ENCODE data around the gene MTFMT. TPM values are rescaled to one million over a fixed set of nuclear protein-coding genes. Genes with fewer than 3 reads are reported as not detected.

The MTFMT gene
- total and polyA plus RNA-seq, 2 of the 4 experiments (the other 2 are of a cell fraction): 8.9 to 21.3 TPM

- no peak for TF ChIP-seq CTCF (conservative IDR thresholded peaks at IDR 0.05; ENCODE audit: low read depth, low read length)
- no peak for TF ChIP-seq FOS (IDR thresholded peaks at IDR 0.05; ENCODE audit: low read depth, low read length)
Measured at GRCh38 chr15:65028921-65029735, at the start of gene MTFMT (continued).

GRCh38 chr15:65077981-65078352 is 48.5 kb upstream of the MTFMT start:
- in situ Hi-C loops (cut with MboI; ENCODE audit: low sequenced_read_pairs) (no loop called here), dilution Hi-C loops (cut with HindIII; ENCODE audit: low sequenced_read_pairs, unreplicated experiment) (no loop called here), intact Hi-C loops (cut with micrococcal nuclease) (no loop called here)
- Histone ChIP-seq H2BK15ac (ENCODE audit: low read depth, low read length) (no peak overlapping the region), H3K4me3 (ENCODE audit: insufficient read depth, low read depth, low read length) (no peak overlapping the region), H2BK5ac (ENCODE audit: low read depth, low read length, poor library complexity, severe bottlenecking) (no peak overlapping the region), H3K4ac (ENCODE audit: low read depth, low read length) (no peak overlapping the region), H3K27me3 (ENCODE audit: control insufficient read depth, insufficient read depth, low read length) (peaks cover 35% of the 10 kb centered on the region), H3K18ac (ENCODE audit: low read depth, low read length) (no peak overlapping the region), H3K56ac (ENCODE audit: extremely low read depth, insufficient read depth, low read length) (no peak overlapping the region), H3K4me1 (ENCODE audit: control insufficient read depth, insufficient read depth, low read length) (peaks cover 5% of the 10 kb centered on the region; the same call in 1 of the 2 replicates), H3K27ac (ENCODE audit: insufficient read depth, low read length) (no peak overlapping the region), H2AFZ (replicated peaks; ENCODE audit: low read length, poor library complexity) (peak overlapping the region; percentile 72), H2BK120ac (ENCODE audit: low read depth, low read length) (no peak overlapping the region), H4K91ac (ENCODE audit: insufficient read depth, low read depth, low read length) (no peak overlapping the region), H3K4me2 (ENCODE audit: low read depth, low read length) (no peak overlapping the region), H4K20me1 (ENCODE audit: insufficient read depth, low read length) (no peaks in the 10 kb centered on the region; the same call in none of the 2 replicates), H3K36me3 (ENCODE audit: control insufficient read depth, insufficient read depth, low read length) (no peaks in the 10 kb centered on the region), H2AK9ac (replicated peaks; ENCODE audit: low read depth, low read length, poor library complexity) (no peak overlapping the region), H3K9ac (ENCODE audit: low read depth, low read length) (no peak overlapping the region), H4K5ac (ENCODE audit: low read depth, low read length) (no peak overlapping the region), H3K9me3 (ENCODE audit: control insufficient read depth, insufficient read depth, low read length) (no peaks in the 10 kb centered on the region), H4K8ac (ENCODE audit: low read depth in 2 of 2, low read length in 2 of 2) (no peak overlapping the region), H2BK20ac (ENCODE audit: low read depth, low read length) (no peak overlapping the region), H3K14ac (replicated peaks; ENCODE audit: low read depth, low read length) (no peak overlapping the region), H3K23ac (ENCODE audit: low read depth, low read length) (no peak overlapping the region), H3K79me1 (ENCODE audit: low read depth in 1 of 2, low read length in 2 of 2) (no peaks in the 10 kb centered on the region), H3K9me1 (ENCODE audit: insufficient read depth, low read length) (no peaks in the 10 kb centered on the region), H2AK5ac (ENCODE audit: low read depth, low read length) (no peak overlapping the region; the same call in 1 of the 2 replicates)
- no TSS peak for BruUV-seq (replicated peaks)
- DNase-seq (no peak), ATAC-seq (ENCODE audit: low read depth) (no peak)
- ChIA-PET CTCF (interaction anchor here (0.8 kb wide), 1 partner anchor 23 kb away, joined by 3 read pairs; no protein-coding TSS in a partner anchor), POLR2A (ENCODE audit: unreplicated experiment) (no interaction called here)
- TF ChIP-seq POLR2A (IDR thresholded peaks at IDR 0.05; ENCODE audit: low read depth, low read length) (no peak), SMC3 (IDR thresholded peaks at IDR 0.05; ENCODE audit: low read depth, low read length) (peak; percentile 17; the same call in 1 of the 2 replicates), MAZ (IDR thresholded peaks at IDR 0.05; ENCODE audit: borderline replicate concordance, low read depth, low read length) (no peak), RAD21 (IDR thresholded peaks at IDR 0.05; ENCODE audit: low read length) (peak; percentile 27; the same call in 1 of the 2 replicates), CTCF (conservative IDR thresholded peaks at IDR 0.05; ENCODE audit: low read depth, low read length) (peak; percentile 13; the same call in 1 of the 2 replicates)
- WGBS, 2 experiments (ENCODE audit: extremely low coverage in 2 of 2, insufficient read length in 1 of 2): 46% methylated on average over 13 of the region's 24 CpGs; no CpG with 5 or more reads in 1 of the 2 experiments

Data from IMR-90 (cell line).